H1 (cell line): Measurements from ENCODE around the gene GANAB. TPM values are rescaled to one million over a fixed set of nuclear protein-coding genes. Genes with fewer than 3 reads are reported as not detected.
A peak's percentile ranks its signal among the peaks of the same experiment; 100 is the strongest.

ENCODE experiments used
- CTCF ChIA-PET: fragments of 300-600 bp; sonication (Branson Sonifier 250); formaldehyde crosslinking; loops from one replicate; lab custom pipeline; 2021; ENCODE audit not compliant: partially characterized antibody; lab: Charles Lee
- POLR2A ChIA-PET: fragments of 300-600 bp; sonication (Branson Sonifier 250); formaldehyde crosslinking; loops from one replicate; lab custom pipeline; 2021; ENCODE audit warnings: inconsistent platforms; ENCODE audit not compliant: partially characterized antibody; lab: Charles Lee
- DNase-seq, 2 experiments: peaks; one replicate each; pipeline versions ENCODE4 v3.0.0 to v3.0.0-alpha.2; 2010 to 2022; ENCODE audit warnings: low spot score in 2 of 2, low read depth in 1 of 2, mixed read lengths in 1 of 2
- FAIRE-seq: peaks from 2 replicates; lab custom pipeline; 2011; peaks lifted over from hg19 to GRCh38; lab: Jason Lieb, UNC
- H2AFZ ChIP-seq: 2 replicates; pipeline ENCODE4 v1.8.1; 2012; ENCODE audit warnings: low read length, inconsistent platforms
- H2AK5ac ChIP-seq: 2 replicates; pipeline ENCODE4 v1.6.1; 2013; ENCODE audit warnings: low read depth, low read length
- H2BK120ac ChIP-seq: replicated peaks from 2 replicates; pipeline ENCODE3; 2013; ENCODE audit warnings: low read depth, low read length, inconsistent platforms
- H2BK12ac ChIP-seq: 2 replicates; pipeline ENCODE4 v1.6.1; 2013; ENCODE audit warnings: low read depth, low read length
- H2BK15ac ChIP-seq: 2 replicates; pipeline ENCODE4 v1.6.1; 2013; ENCODE audit warnings: low read length
- H2BK20ac ChIP-seq: 2 replicates; pipeline ENCODE4 v1.6.1; 2013; ENCODE audit warnings: low read length
- H2BK5ac ChIP-seq: 2 replicates; pipeline ENCODE4 v1.6.1; 2013; ENCODE audit warnings: low read depth, low read length
- H3K14ac ChIP-seq: 2 replicates; pipeline ENCODE4 v1.6.1; 2013; ENCODE audit warnings: inconsistent platforms; ENCODE audit not compliant: insufficient read length
- H3K18ac ChIP-seq: 2 replicates; pipeline ENCODE4 v1.6.1; 2013; ENCODE audit warnings: low read length; ENCODE audit errors: extremely low read depth
- H3K23ac ChIP-seq: 2 replicates; pipeline ENCODE4 v1.6.1; 2013; ENCODE audit warnings: inconsistent platforms; ENCODE audit not compliant: insufficient read length
- H3K23me2 ChIP-seq: 2 replicates; pipeline ENCODE4 v1.6.1; 2013; ENCODE audit warnings: low read depth, low read length
- H3K27ac ChIP-seq: 2 replicates; pipeline ENCODE4 v1.6.1; 2011; ENCODE audit warnings: low read depth, low read length, inconsistent platforms
- H3K27me3 ChIP-seq, 4 experiments: replicated peaks in 1 of 4; 1 replicate in 1 of 4; 2 replicates in 3 of 4; pipeline versions ENCODE4 v1.6.1 to v1.8.1; 2011 to 2013; ENCODE audit warnings: low read length in 3 of 4, mild to moderate bottlenecking in 3 of 4, inconsistent platforms in 2 of 4, mixed read lengths in 2 of 4, moderate library complexity in 1 of 4; ENCODE audit not compliant: control insufficient read depth in 3 of 4, insufficient read depth in 3 of 4; ENCODE audit errors: extremely low read depth in 1 of 4
- H3K36me3 ChIP-seq, 4 experiments: 2 replicates each; pipeline versions ENCODE4 v1.6.1 to v1.8.1; 2011 to 2013; ENCODE audit warnings: mild to moderate bottlenecking in 4 of 4, low read length in 3 of 4, moderate library complexity in 2 of 4, control low read depth in 1 of 4, inconsistent platforms in 1 of 4; ENCODE audit not compliant: insufficient read depth in 4 of 4, control insufficient read depth in 2 of 4
- H3K4ac ChIP-seq: replicated peaks from 2 replicates; pipeline ENCODE3; 2013; ENCODE audit warnings: low read length, low read depth, mixed read lengths, inconsistent platforms; ENCODE audit not compliant: insufficient read length
- H3K4me1 ChIP-seq, 4 experiments: replicated peaks in 1 of 4; 1 replicate in 1 of 4; 2 replicates in 3 of 4; pipeline versions ENCODE4 v1.6.1 to v1.8.1; 2011 to 2013; ENCODE audit warnings: low read length in 3 of 4, inconsistent platforms in 2 of 4, mixed read lengths in 1 of 4; ENCODE audit not compliant: insufficient read depth in 4 of 4, control insufficient read depth in 3 of 4
- H3K4me2 ChIP-seq, 2 experiments: 2 replicates each; pipeline versions ENCODE4 v1.6.1 to v1.8.1; 2011 to 2013; ENCODE audit warnings: low read depth in 2 of 2, low read length in 2 of 2, control low read depth in 1 of 2, inconsistent platforms in 1 of 2, mild to moderate bottlenecking in 1 of 2; ENCODE audit not compliant: insufficient read depth in 1 of 2
- H3K4me3 ChIP-seq, 4 experiments: fragments of 200-600, 300-600 bp in 1 of 4; sonication (generic), shearing (Covaris generic), sonication (Bioruptor Twin) in 1 of 4; 2 replicates each; pipeline versions ENCODE4 v1.5.1 to v1.8.1; 2011 to 2016; ENCODE audit warnings: low read length in 4 of 4, low read depth in 3 of 4, control low read depth in 2 of 4, inconsistent platforms in 2 of 4, mild to moderate bottlenecking in 2 of 4, mixed read lengths in 1 of 4, moderate library complexity in 1 of 4; ENCODE audit not compliant: insufficient read depth in 2 of 4; ENCODE audit errors: extremely low read depth in 1 of 4
- H3K56ac ChIP-seq: replicated peaks from 2 replicates; pipeline ENCODE3; 2013; ENCODE audit warnings: low read depth, mild to moderate bottlenecking, mixed read lengths, low read length, inconsistent platforms; ENCODE audit not compliant: insufficient read length
- H3K79me1 ChIP-seq: 2 replicates; pipeline ENCODE4 v1.6.1; 2013; ENCODE audit warnings: low read depth, low read length, control low read depth
- H3K79me2 ChIP-seq, 2 experiments: 2 replicates each; pipeline versions ENCODE4 v1.6.1 to v1.8.1; 2012 to 2013; ENCODE audit warnings: low read length in 2 of 2, mild to moderate bottlenecking in 2 of 2, inconsistent platforms in 1 of 2; ENCODE audit not compliant: insufficient read depth in 2 of 2, control insufficient read depth in 1 of 2
- H3K9ac ChIP-seq, 4 experiments: replicated peaks in 1 of 4; 1 replicate in 1 of 4; 2 replicates in 3 of 4; pipeline versions ENCODE4 v1.6.1 to v1.8.1; 2011 to 2013; ENCODE audit warnings: low read depth in 3 of 4, low read length in 3 of 4, control low read depth in 2 of 4, mild to moderate bottlenecking in 2 of 4, moderate library complexity in 2 of 4, inconsistent platforms in 1 of 4; ENCODE audit errors: extremely low read depth in 1 of 4
- H3K9me3 ChIP-seq, 2 experiments: 2 replicates each; pipeline versions ENCODE4 v1.6.1 to v1.8.1; 2012 to 2013; ENCODE audit warnings: mild to moderate bottlenecking in 2 of 2, moderate library complexity in 2 of 2, control low read depth in 1 of 2, inconsistent platforms in 1 of 2, low read depth in 1 of 2, low read length in 1 of 2, mixed read lengths in 1 of 2; ENCODE audit not compliant: insufficient read depth in 2 of 2
- H4K20me1 ChIP-seq, 2 experiments: replicated peaks in 1 of 2; 2 replicates each; pipeline versions ENCODE3 to v1.8.1; 2011 to 2013; ENCODE audit warnings: inconsistent platforms in 2 of 2, low read length in 2 of 2, mild to moderate bottlenecking in 1 of 2; ENCODE audit not compliant: insufficient read depth in 2 of 2, control insufficient read depth in 1 of 2
- H4K5ac ChIP-seq: 2 replicates; pipeline ENCODE4 v1.6.1; 2013; ENCODE audit warnings: low read length, low read depth, mixed read lengths, inconsistent platforms; ENCODE audit not compliant: insufficient read length
- H4K8ac ChIP-seq: 2 replicates; pipeline ENCODE4 v1.8.0; 2013; ENCODE audit warnings: mild to moderate bottlenecking, moderate library complexity, low read length, inconsistent platforms; ENCODE audit not compliant: insufficient read depth; ENCODE audit errors: extremely low read depth
- H4K91ac ChIP-seq: replicated peaks from 2 replicates; pipeline ENCODE3; 2013; ENCODE audit warnings: low read length, mixed read lengths, inconsistent platforms; ENCODE audit not compliant: insufficient read length
- POLR2AphosphoS5 ChIP-seq: IDR thresholded peaks from 2 replicates; pipeline ENCODE4 v1.6.1; 2011; ENCODE audit warnings: low read depth, low read length
- SAP30 ChIP-seq: fragments of 300-600 bp; sonication (generic); IDR thresholded peaks from 2 replicates; pipeline ENCODE4 v1.7.1; 2012; ENCODE audit warnings: low read length, moderate library complexity, mild to moderate bottlenecking, inconsistent platforms; ENCODE audit not compliant: insufficient read depth, insufficient replicate concordance
- SP2 ChIP-seq: IDR thresholded peaks from 2 replicates; pipeline ENCODE4 v1.6.1; 2012; ENCODE audit warnings: mild to moderate bottlenecking, low read length, inconsistent platforms
- TAF7 ChIP-seq: optimal IDR thresholded peaks from 2 replicates; pipeline ENCODE3; 2011; ENCODE audit warnings: low read depth, mild to moderate bottlenecking, inconsistent platforms, low read length, moderate library complexity, borderline replicate concordance
- WGBS, 2 experiments: shearing (Covaris generic) in 1 of 2; methylation state at CpG; one replicate each; pipeline versions ENCODE4 v1.1.6 to v1.1.7; 2013 to 2015; ENCODE audit warnings: low lambda C conversion rate in 2 of 2, mixed read lengths in 2 of 2, inconsistent platforms in 1 of 2, low coverage in 1 of 2, missing lambda C conversion rate in 1 of 2; ENCODE audit not compliant: insufficient replicate concordance in 2 of 2, insufficient coverage in 1 of 2, insufficient read length in 1 of 2; ENCODE audit errors: extremely low coverage in 1 of 2, missing lambda C conversion rate in 1 of 2; 5-methylcytosine and 5-hydroxymethylcytosine counted together
- polyA plus RNA-seq, 7 experiments: library from polyadenylated mRNA; depleted of rRNA in 3 of 7; stranded (reverse) in 5 of 7; unstranded in 2 of 7; fragments of >200 nt in 5 of 7; fragments of 200-250 nt in 2 of 7; gene quantifications; 1 replicate in 5 of 7; 2 replicates in 1 of 7; 4 replicates in 1 of 7; pipeline versions ENCODE4 v1.2.1 to v1.2.3, GENCODE V29; 2011 to 2013; ENCODE audit warnings: missing spikeins in 2 of 7, mixed read lengths in 2 of 7
- total RNA-seq: library from RNA; stranded (reverse); fragmentation: NEBNext Ultra II Directional; extraction: Animal tissue kit (Norgen Biotek cat#: 25700); gene quantifications from 2 replicates; pipeline ENCODE4 v1.2.1, GENCODE V29; 2021

The GANAB gene
- total and polyA plus RNA-seq, 2 of the 8 experiments (the other 6 are each of a cell fraction or from before 2014, with no cell fraction given): 289 to 330 TPM

DNA sequence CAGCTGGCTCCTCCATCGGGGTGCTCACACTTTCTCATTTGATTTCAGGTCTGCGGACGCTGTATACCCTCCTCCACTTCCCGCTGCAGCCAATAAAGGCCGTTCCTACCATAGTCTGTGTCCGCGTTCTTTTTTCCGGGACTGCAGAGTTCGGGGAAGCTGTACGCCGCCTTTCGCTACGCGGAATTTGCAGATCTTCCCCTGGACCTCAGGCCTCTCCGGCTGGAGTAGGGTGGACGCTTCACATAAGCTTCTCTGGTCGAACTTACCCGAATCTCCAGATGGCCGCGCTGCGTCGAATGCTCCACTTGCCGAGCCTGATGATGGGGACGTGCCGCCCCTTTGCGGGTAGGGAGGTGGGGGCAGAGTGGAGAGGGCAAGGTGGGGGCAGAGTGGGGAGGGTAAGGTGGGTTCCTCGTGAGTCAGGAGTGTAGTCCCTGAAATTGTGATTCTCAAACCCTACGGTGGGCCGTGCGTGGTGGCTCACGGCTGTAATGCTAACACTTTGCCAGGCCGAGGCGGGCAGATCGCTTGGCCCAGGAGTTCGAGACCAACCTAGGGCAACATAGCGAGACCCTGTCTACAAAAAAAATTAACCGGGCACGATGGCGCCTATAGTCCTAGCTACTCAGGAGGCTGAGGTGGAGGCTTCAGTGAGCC is 19.3 kb upstream of the GANAB start:
- peak overlapping the region; percentile 73 for H3K27ac ChIP-seq
- H3K4me2 ChIP-seq: peak overlapping the region; percentile 77 to 86
- peak overlapping the region; percentile 83 to 98 (median 95) for H3K4me3 ChIP-seq
- peaks cover 7 to 33% of the 10 kb centered on the region in 2 experiments; a peak in 3 of 4 replicates for H3K79me2 ChIP-seq
- H3K18ac ChIP-seq: peak overlapping the region; percentile 72
- peak overlapping the region; percentile 2 for H3K14ac ChIP-seq
- H4K8ac ChIP-seq: no peak overlapping the region; the same call in 1 of the 2 replicates
- H3K9ac ChIP-seq: peak overlapping the region; percentile 75 to 92 (median 90)
- H2AFZ ChIP-seq: no peak overlapping the region
- peak overlapping the region; percentile 80 for H2BK5ac ChIP-seq
- H2BK12ac ChIP-seq: no peak overlapping the region
- 7% methylated on average over 37 of the region's 39 CpGs; no CpG with 5 or more reads in 1 of the 2 experiments for WGBS, 2 experiments
- CTCF ChIA-PET: interaction anchor here (0.7 to 1.9 kb wide), 16 partner anchors 10 to 1526 kb away, joined by 3 to 8 read pairs (median 3); partner anchors contain the start of genes BSCL2, GNG3, INTS5 and TUT1
- peak overlapping the region; percentile 93 for H3K56ac ChIP-seq
- peak overlapping the region; percentile 84 for H4K5ac ChIP-seq
- no peaks in the 10 kb centered on the region for H3K9me3 ChIP-seq
- H3K4me1 ChIP-seq: peaks cover 4 to 11% (median 8%) of the 10 kb centered on the region in 4 experiments
- FAIRE-seq (no peak), DNase-seq (no peak)
- no peak overlapping the region for H3K23ac ChIP-seq
- peaks cover 12% of the 10 kb centered on the region for H3K23me2 ChIP-seq
- peaks cover 3 to 6% of the 10 kb centered on the region in 2 experiments for H4K20me1 ChIP-seq
- peak overlapping the region; percentile 0; the same call in 1 of the 2 replicates for H2AK5ac ChIP-seq
- H3K36me3 ChIP-seq: peaks cover 11 to 37% (median 20%) of the 10 kb centered on the region in 4 experiments
- TF ChIP-seq POLR2AphosphoS5 (peak; percentile 80; the same call in 1 of the 2 replicates), SP2 (no peak), TAF7 (peak; percentile 14), SAP30 (peak; percentile 56)
- no peak overlapping the region for H2BK120ac ChIP-seq
- no peaks in the 10 kb centered on the region for H3K27me3 ChIP-seq
- peak overlapping the region; percentile 83 for H4K91ac ChIP-seq
- H2BK20ac ChIP-seq: no peak overlapping the region
- H2BK15ac ChIP-seq: no peak overlapping the region
- peak overlapping the region; percentile 7 for H3K4ac ChIP-seq
- peaks cover 5% of the 10 kb centered on the region for H3K79me1 ChIP-seq
- POLR2A ChIA-PET: interaction anchor here (0.6 to 61.4 kb wide), 60 partner anchors 5 to 859 kb away, joined by 3 to 2041 read pairs (median 6); partner anchors contain the start of genes B3GAT3, BSCL2, C11orf98 and CSKMT
